H9 (cell line): ENCODE measurements around the gene RAX2. TPM values are rescaled to one million over a fixed set of nuclear protein-coding genes. Genes with fewer than 3 reads are reported as not detected.

ENCODE experiments used
- DNase-seq: peaks from one replicate; pipeline ENCODE4 v3.0.0-alpha.2; 2017
- H2AFZ ChIP-seq: one replicate; pipeline ENCODE4 v1.6.1; 2013; ENCODE audit warnings: mild to moderate bottlenecking, low read length, control low read depth, moderate library complexity
- H2AK5ac ChIP-seq: 2 replicates; pipeline ENCODE4 v1.6.1; 2013; ENCODE audit warnings: low read length, control low read depth, mixed read lengths; ENCODE audit not compliant: insufficient read length
- H2BK120ac ChIP-seq: one replicate; pipeline ENCODE4 v1.6.1; 2013; ENCODE audit warnings: low read depth, mild to moderate bottlenecking, low read length, control low read depth, inconsistent platforms; ENCODE audit not compliant: poor library complexity, severe bottlenecking
- H2BK12ac ChIP-seq: 2 replicates; pipeline ENCODE4 v1.6.1; 2013; ENCODE audit warnings: low read length, control low read depth, mixed read lengths, low read depth; ENCODE audit not compliant: insufficient read length
- H2BK15ac ChIP-seq: 2 replicates; pipeline ENCODE4 v1.6.1; 2013; ENCODE audit warnings: low read depth, low read length, control low read depth
- H2BK20ac ChIP-seq: one replicate; pipeline ENCODE4 v1.6.1; 2013; ENCODE audit warnings: low read depth, mild to moderate bottlenecking, low read length, control low read depth, inconsistent platforms; ENCODE audit not compliant: poor library complexity, severe bottlenecking
- H2BK5ac ChIP-seq: 2 replicates; pipeline ENCODE4 v1.6.1; 2013; ENCODE audit warnings: low read length, control low read depth, mixed read lengths; ENCODE audit not compliant: insufficient read length
- H3K14ac ChIP-seq: 2 replicates; pipeline ENCODE4 v1.6.1; 2013; ENCODE audit warnings: low read length, control low read depth; ENCODE audit not compliant: insufficient read depth
- H3K18ac ChIP-seq: 2 replicates; pipeline ENCODE4 v1.6.1; 2013; ENCODE audit warnings: low read depth, mild to moderate bottlenecking, mixed read lengths, low read length, control low read depth; ENCODE audit not compliant: insufficient read length
- H3K23ac ChIP-seq: 2 replicates; pipeline ENCODE4 v1.6.1; 2013; ENCODE audit warnings: low read length, control low read depth, mixed read lengths, low read depth; ENCODE audit not compliant: insufficient read length
- H3K23me2 ChIP-seq: 2 replicates; pipeline ENCODE4 v1.6.1; 2013; ENCODE audit warnings: low read depth, mild to moderate bottlenecking, mixed read lengths, low read length, control low read depth; ENCODE audit not compliant: insufficient read length, poor library complexity, severe bottlenecking
- H3K27ac ChIP-seq: 2 replicates; pipeline ENCODE4 v1.5.1; 2013; ENCODE audit warnings: low read length, control low read depth, mixed read lengths, low read depth; ENCODE audit not compliant: insufficient read length
- H3K27me3 ChIP-seq: 2 replicates; pipeline ENCODE4 v1.6.1; 2013; ENCODE audit warnings: low read length, control low read depth, inconsistent platforms; ENCODE audit not compliant: insufficient read depth
- H3K4ac ChIP-seq: 2 replicates; pipeline ENCODE4 v1.6.1; 2013; ENCODE audit warnings: low read depth, mild to moderate bottlenecking, control low read depth, inconsistent platforms, low read length, moderate library complexity
- H3K4me1 ChIP-seq: 2 replicates; pipeline ENCODE4 v1.6.1; 2013; ENCODE audit warnings: low read length, control low read depth, inconsistent platforms; ENCODE audit not compliant: insufficient read depth
- H3K4me2 ChIP-seq: 2 replicates; pipeline ENCODE4 v1.6.1; 2013; ENCODE audit warnings: low read length, control low read depth, mixed read lengths; ENCODE audit not compliant: insufficient read length, insufficient read depth
- H3K56ac ChIP-seq: 2 replicates; pipeline ENCODE4 v1.6.1; 2013; ENCODE audit warnings: low read depth, mild to moderate bottlenecking, mixed read lengths, low read length, control low read depth; ENCODE audit not compliant: insufficient read length
- H3K79me1 ChIP-seq: 2 replicates; pipeline ENCODE4 v1.6.1; 2013; ENCODE audit warnings: low read depth, mild to moderate bottlenecking, moderate library complexity, low read length, control low read depth, inconsistent platforms; ENCODE audit not compliant: insufficient read depth, poor library complexity, severe bottlenecking
- H3K79me2 ChIP-seq: 2 replicates; pipeline ENCODE4 v1.6.1; 2013; ENCODE audit warnings: low read length, control low read depth, inconsistent platforms; ENCODE audit not compliant: insufficient read depth
- H3K9ac ChIP-seq: 2 replicates; pipeline ENCODE4 v1.6.1; 2013; ENCODE audit warnings: low read length, control low read depth, mixed read lengths; ENCODE audit not compliant: insufficient read length; ENCODE audit errors: extremely low read depth
- H3K9me3 ChIP-seq: one replicate; pipeline ENCODE4 v1.6.1; 2013; ENCODE audit warnings: low read depth, low read length, inconsistent platforms; ENCODE audit not compliant: control insufficient read depth
- H3T11ph ChIP-seq: one replicate; pipeline ENCODE4 v1.6.1; 2013; ENCODE audit warnings: mild to moderate bottlenecking, low read length, control low read depth, inconsistent platforms
- H4K20me1 ChIP-seq: one replicate; pipeline ENCODE4 v1.6.1; 2013; ENCODE audit not compliant: control insufficient read depth, insufficient read length, insufficient read depth
- H4K5ac ChIP-seq: 2 replicates; pipeline ENCODE4 v1.6.1; 2013; ENCODE audit warnings: low read depth, mild to moderate bottlenecking, mixed read lengths, low read length, control low read depth; ENCODE audit not compliant: insufficient read length
- H4K8ac ChIP-seq: replicated peaks from 2 replicates; pipeline ENCODE4 v1.6.1; 2013; ENCODE audit warnings: low read length, control low read depth, mixed read lengths, low read depth; ENCODE audit not compliant: insufficient read length
- H4K91ac ChIP-seq: 2 replicates; pipeline ENCODE4 v1.6.1; 2013; ENCODE audit warnings: low read depth, mild to moderate bottlenecking, moderate library complexity, mixed read lengths, low read length, control low read depth; ENCODE audit not compliant: insufficient read length
- H3K27ac Mint-ChIP-seq, 3 experiments: 2 replicates in 2 of 3; 3 replicates in 1 of 3; pipeline ENCODE4 v1.8.0; 2020 to 2021; ENCODE audit warnings: mixed read lengths in 3 of 3, mild to moderate bottlenecking in 1 of 3, moderate library complexity in 1 of 3
- H3K27me3 Mint-ChIP-seq: 2 replicates; pipeline ENCODE4 v1.8.0; 2021; ENCODE audit warnings: low read depth, mild to moderate bottlenecking, moderate library complexity, mixed read lengths
- H3K36me3 Mint-ChIP-seq, 3 experiments: 2 replicates in 2 of 3; 3 replicates in 1 of 3; pipeline ENCODE4 v1.8.0; 2020 to 2021; ENCODE audit warnings: low read depth in 3 of 3, mixed read lengths in 3 of 3; ENCODE audit not compliant: insufficient read depth in 1 of 3
- H3K4me1 Mint-ChIP-seq, 2 experiments: 2 replicates each; pipeline ENCODE4 v1.8.0; 2020; ENCODE audit warnings: mixed read lengths in 2 of 2
- H3K4me3 Mint-ChIP-seq, 2 experiments: 2 replicates in 1 of 2; 3 replicates in 1 of 2; pipeline ENCODE4 v1.8.0; 2020 to 2021; ENCODE audit warnings: mild to moderate bottlenecking in 2 of 2, mixed read lengths in 2 of 2, moderate library complexity in 1 of 2
- H3K9me3 Mint-ChIP-seq, 2 experiments: 2 replicates in 1 of 2; 3 replicates in 1 of 2; pipeline ENCODE4 v1.8.0; 2020; ENCODE audit warnings: mild to moderate bottlenecking in 2 of 2, mixed read lengths in 2 of 2, moderate library complexity in 1 of 2
- CTCF ChIP-seq: fragments of 200-600 bp; sonication (generic); conservative IDR thresholded peaks from 3 replicates; pipeline ENCODE4 v1.8.0; 2021; ENCODE audit warnings: antibody characterized with exemption, mild to moderate bottlenecking
- WGBS: extraction: QIAGEN DNeasy Blood & Tissue Kit; methylation state at CpG from one replicate; pipeline ENCODE4 v1.1.7; 2013; ENCODE audit warnings: missing lambda C conversion rate, low lambda C conversion rate, mixed read lengths; ENCODE audit not compliant: insufficient read length; ENCODE audit errors: extremely low coverage; 5-methylcytosine and 5-hydroxymethylcytosine counted together
- total RNA-seq: library from RNA; stranded (reverse); gene quantifications from 2 replicates; pipeline ENCODE4 v1.2.1, GENCODE V29; 2021

The RAX2 gene
- total RNA-seq, 1 experiment from 2014 or later, result not detected

GRCh38 chr19:3796358-3796757 lies 24.3 kb upstream of the RAX2 start:
- Histone ChIP-seq H4K5ac (no peak overlapping the region), H2BK15ac (no peak overlapping the region), H2BK120ac (no peak overlapping the region), H3K4me2 (no peak overlapping the region), H3K4me1 (no peaks in the 10 kb centered on the region), H2BK12ac (no peak overlapping the region), H4K91ac (no peak overlapping the region), H3K56ac (no peak overlapping the region), H2BK5ac (no peak overlapping the region), H3T11ph (no peak overlapping the region), H3K23me2 (peaks cover 4% of the 10 kb centered on the region), H3K4ac (no peak overlapping the region), H4K8ac (no peak overlapping the region), H3K79me1 (no peaks in the 10 kb centered on the region), H3K18ac (no peak overlapping the region), H3K23ac (no peak overlapping the region), H3K9me3 (no peaks in the 10 kb centered on the region), H3K14ac (no peak overlapping the region), H3K79me2 (no peaks in the 10 kb centered on the region), H2BK20ac (no peak overlapping the region), H3K27me3 (no peaks in the 10 kb centered on the region), H3K27ac (no peak overlapping the region), H4K20me1 (no peaks in the 10 kb centered on the region), H2AK5ac (no peak overlapping the region), H2AFZ (no peak overlapping the region), H3K9ac (no peak overlapping the region)
- TF ChIP-seq CTCF, result no peak
- H3K4me1 Mint-ChIP-seq, result peaks cover 0 to 6% of the 10 kb centered on the region in 2 experiments; a peak in 2 of 4 replicates
- no CpG with 5 or more reads among the region's 2 CpGs for WGBS
- no peak overlapping the region for H3K27ac Mint-ChIP-seq
- H3K9me3 Mint-ChIP-seq, result peaks cover 7 to 16% of the 10 kb centered on the region in 2 experiments
- DNase-seq, result no peak
- H3K27me3 Mint-ChIP-seq, result peaks cover 45% of the 10 kb centered on the region
- H3K4me3 Mint-ChIP-seq, result no peak overlapping the region
- no peaks in the 10 kb centered on the region; a peak in 1 of 7 replicates for H3K36me3 Mint-ChIP-seq
